HG03457 (cell line): ENCODE results near the gene FARSA.
"Not testable (repeated sequence)": the region's sequence is repeated elsewhere in the genome, so short reads cannot be mapped to it uniquely, and the experiment has no call there.

ENCODE experiments used
- ATAC-seq: cut with Tn5 transposase; IDR thresholded peaks from one replicate; pipeline ENCODE4 v1.9.1; 2021; ENCODE audit warnings: moderate number of reproducible peaks; ENCODE audit not compliant: unreplicated experiment

FARSA gene

DNA sequence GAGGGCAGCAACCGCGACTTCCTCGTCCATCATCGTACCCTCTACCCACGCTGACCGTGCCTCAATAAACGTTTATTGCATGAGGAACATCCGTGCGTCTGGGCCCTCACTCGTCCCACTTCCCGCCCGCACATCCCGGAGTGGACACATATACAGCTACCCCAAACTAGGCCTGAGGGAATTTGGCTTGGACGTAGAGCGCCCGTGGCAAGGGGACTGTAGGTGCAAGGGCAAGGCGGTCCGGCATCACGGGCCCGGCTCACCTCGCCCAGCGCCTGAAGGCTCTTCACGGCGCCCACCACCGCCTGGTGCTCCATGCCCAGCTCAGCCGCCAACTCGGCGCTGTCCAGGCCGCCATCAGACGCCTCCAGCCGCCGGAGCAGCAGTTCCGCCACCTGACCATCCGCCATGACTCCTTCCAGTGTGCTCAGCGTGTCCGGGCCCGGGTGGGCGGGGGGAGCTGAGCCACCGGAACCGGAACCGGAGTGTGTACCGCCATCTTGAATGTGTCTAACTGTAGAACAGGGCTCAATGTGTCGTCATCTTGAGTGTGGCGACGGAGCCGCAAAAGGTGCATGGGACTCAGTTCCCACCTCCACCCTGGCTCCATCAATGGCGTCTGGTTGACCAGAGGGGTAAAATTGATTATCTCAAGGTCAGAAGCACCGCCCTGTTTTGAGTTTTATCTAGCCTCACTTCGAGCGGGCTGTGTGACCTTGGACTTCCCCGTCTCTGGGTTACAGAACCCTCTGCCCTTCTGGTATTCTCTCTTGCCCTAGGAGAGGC is at the start of gene FARSA:
FARSA (minus strand) TSS at position 425 of the 786 bp plus-strand sequence; CDS start at position 410, 15 bp downstream.
- no peak for ATAC-seq

DNA sequence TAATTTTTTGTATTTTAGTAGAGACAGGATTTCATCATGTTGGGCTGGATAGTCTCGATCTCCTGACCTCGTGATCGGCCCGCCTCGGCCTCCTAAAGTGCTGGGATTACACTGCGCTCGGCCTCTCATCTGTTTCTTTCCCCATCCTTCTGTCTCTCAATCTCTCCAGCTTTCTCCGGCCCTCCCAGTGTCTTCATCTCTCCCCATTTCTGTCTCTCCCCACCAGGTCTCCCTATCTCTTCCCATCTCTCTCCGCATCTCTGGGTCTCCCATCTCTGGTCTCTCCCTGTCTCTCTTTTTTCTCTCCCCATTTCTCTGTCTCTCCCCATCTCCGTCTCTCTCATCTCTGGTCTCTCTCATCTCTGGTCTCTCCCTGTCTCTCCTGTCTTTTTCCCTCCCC is 49.6 kb upstream of the FARSA start:
- ATAC-seq: no peak

DNA sequence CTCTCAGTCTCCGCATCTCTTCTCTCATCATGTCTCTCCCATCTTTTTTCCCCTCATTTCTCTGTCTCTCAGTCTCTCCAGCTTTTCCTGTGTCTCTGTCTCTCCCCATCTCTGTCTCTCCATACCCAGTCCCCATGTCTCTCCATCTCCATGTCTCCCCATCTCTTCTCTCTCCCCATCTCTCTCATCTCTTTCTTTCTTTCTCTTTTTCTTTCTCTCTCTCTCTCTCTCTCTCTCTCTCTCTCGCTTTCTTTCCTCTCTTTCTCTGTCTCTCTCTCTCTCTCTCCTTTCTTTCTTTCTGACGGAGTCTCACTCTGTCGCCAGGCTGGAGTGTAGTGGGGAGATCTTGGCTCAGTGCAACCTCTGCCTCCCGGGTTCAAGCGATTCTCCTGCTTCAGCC is 49.1 kb upstream of the FARSA start:
- no peak for ATAC-seq

DNA sequence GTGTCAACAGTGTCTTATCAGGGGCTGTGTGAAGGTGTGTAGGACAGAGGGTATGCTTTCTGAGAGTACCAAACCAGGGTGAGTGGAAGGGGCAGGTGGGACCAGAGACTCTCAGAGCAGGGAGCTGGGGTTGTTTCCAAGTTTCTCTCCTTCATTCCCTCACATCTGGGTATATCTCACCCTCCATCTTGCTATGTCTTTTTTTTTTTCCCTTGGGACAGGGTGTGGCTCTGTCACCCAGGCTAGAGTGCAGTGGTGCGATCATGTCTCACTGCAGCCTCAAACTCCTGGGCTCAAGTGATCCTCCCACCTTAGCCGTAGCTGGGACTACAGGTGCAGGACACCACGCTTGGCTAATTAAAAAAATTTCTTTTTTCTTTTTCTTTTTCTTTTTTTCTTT is 46.5 kb upstream of the FARSA start:
- ATAC-seq: no peak

DNA sequence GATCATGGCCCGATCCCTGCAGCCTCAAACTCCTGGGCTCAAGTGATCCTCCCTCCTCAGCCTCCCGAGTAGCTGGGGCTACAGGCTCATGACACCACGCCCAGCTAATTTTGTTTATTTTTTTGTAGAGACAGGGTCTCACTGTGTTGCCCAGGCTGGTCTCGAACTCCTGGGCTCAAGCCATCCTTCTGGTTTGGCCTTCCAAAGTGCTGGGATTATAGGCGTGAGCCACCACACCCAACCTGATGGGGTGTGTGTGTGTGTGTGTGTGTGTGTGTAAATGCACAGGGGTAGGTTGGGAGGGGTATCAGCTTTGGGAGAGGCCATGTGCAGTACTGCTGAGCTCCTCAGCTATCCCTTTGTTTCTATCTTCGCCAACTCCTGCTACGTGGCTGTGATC is 42.6 kb upstream of the FARSA start:
- not testable (repeated sequence) for ATAC-seq

DNA sequence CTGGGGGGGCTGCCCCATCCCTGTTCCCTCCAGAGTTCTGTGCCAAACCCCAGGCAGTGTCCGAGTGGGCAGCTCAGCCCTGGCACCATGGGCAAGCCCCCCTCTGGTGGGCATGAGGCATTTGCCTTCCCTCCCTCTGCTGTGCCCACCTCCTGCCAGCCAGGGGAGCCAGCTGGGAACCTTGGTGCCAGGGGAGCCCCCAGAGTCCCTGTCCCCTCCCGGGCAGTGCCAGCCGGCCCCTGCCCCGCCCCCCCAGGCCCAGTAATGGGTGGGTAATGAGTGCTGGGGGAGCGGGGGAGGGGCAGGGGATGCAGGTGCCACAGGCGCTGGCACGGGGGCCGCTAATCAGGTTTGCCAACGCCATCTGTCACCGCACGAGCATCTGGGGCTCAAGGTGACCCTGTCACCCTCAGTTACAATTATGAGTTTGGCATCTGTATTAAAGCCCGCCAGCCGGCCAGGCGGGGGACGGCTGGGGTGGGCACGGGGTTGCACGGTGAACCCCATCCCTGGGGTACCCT is 41.8 kb upstream of the FARSA start:
- ATAC-seq: no peak

DNA sequence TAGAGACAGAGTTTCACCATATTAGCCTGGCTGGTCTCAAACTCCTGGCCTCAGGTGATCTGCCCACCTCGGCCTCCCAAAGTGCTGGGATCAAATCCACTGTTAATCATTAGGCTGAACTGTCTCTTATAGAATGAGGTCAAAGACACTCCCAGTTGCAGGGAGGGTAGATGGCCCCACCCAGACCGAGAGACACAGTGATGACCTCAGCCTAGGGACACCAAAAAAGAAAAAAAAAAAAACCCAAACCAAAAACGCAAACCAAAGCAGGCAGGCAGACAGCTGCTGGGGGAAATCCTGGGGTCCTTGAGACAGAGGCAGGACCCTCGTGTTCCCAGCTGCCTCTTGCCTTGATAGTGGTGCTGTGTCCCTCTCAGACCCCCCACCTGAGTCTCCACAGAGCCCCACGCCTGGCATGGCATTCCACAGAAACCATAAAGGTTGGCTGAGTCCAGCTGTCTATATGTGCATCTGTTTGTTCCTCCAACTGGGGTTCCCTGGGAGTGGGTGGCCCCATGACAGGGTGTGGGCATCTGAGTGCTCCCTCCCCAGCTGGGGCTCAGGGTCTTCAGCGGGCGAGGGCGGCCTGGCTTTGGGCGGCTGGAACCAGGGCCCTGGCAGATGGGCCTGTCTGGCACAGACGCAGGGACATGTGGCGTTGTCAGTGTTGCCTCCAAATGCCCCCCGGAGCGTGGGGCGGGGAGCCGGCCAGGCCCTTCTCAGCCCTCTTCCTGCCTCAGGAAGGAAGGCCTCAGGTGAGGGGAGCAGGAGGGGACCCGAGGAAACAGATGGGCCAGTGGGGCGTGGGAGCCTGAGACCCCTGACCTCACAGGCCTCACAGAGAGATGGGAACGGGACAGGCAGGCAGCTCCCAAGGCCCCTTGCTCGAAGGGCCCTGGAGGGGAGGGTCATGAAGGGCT is 41.0 kb upstream of the FARSA start:
- no peak for ATAC-seq

DNA sequence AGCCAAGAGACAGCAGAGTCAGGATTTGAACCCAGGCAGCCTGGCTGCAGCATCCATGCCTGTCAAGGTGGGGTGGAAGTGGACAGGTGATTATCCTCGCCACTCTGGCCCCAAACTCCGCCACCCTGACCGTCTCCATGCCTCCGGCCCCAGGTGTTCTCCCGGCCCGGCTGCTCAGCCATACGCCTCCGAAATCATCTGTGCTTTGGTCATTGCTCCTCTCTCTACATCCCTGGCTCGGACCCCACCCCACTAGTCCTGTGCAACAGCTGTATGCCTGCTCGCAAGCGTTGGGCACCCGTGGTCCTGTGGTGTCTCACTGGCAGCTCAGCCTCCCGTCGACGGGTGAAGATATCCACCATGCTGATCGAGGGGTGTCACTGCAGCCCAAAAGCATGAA is 39.7 kb upstream of the FARSA start:
- ATAC-seq: no peak

DNA sequence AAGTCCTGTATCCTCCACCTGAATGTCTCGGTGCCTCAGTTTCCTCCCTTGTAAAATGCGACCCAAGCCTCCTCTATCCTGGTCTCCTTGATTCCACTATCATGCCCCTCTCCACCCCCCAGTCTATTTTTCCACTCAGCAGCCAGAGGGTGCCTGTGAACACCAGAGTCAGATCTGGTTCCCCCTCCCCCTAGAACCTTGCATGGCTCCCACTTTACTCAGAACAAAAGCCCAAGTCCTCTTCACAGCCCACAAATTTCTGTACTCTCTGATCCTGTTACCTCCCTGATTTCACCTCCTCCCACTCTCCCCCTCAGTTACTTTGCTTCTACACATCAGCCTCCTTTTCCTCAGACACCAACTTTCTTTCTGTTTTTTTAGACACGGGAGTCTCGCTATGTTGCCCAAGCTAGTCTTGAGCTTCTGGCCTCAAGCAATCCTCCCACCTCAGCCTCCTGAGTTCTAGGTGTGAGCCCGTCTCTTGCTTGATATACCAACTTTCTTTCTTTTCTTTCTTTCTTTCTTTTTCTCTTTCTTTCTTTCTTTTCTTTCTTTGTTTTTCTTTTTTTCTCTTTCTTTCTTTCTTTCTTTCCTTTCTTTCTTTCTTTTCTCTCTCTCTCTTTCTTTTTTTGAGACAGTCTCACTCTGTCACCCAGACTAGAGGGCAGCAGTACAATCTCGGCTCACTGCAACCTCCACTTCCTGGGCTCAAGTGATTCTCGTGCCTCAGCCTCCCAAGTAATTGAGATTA is 36.7 kb upstream of the FARSA start:
- ATAC-seq: no peak

DNA sequence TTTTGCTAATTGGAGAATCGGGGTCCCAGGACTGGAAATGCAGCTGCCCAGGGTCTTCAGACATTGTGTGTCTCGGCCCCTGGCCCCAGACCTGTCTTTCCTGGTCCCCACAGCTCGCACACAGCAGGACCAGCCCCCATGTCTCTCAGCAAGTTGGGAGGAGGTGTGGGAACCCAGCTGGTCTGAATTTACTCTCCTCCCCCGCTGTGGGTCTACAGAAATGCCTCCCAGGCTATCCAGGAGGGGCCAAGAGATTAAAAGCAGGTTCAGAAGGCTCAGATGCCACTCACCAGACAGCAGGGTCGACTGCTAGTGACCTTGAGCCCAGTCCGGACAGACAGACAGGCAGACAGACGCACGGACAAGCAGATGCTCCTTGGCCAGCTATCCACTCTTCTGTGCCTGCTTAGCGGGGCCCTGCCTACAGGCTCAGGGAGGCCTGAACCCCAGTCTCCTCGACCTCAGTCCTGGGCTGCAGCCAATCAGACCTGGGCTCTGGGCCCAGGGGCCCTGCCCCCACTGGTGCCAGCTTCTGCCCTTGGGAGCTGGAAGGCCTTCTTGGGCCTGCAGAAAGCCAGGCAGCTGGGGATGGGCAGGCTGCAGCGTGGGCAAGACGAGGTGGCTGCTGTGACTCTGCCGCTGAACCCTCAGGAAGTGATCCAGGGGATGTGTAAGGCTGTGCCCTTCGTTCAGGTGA is 35.9 kb upstream of the FARSA start, which contains the start of gene DAND5:
DAND5 (plus strand) TSS at position 285 of the 697 bp plus-strand sequence; CDS start at position 370, 85 bp downstream.
- no peak for ATAC-seq

DNA sequence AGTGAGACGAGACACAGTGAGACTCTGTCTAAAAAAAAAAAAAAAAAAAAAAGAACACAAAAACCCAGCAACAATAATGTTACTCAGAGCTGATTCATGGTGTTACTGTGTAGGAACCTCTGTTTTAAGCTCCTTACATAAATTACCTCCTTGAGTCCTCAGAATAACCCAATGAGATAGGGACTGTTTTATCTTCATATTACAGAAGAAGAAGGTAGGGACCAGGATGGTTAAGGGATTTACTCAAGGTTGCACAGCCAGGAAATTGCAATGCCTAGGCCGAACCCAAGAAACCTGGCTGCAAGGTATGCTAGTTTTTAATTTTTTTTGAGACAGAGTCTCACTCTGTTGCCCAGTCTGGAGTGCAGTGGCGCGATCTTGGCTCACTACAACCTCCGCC is 34.4 kb upstream of the FARSA start:
- no peak for ATAC-seq

DNA sequence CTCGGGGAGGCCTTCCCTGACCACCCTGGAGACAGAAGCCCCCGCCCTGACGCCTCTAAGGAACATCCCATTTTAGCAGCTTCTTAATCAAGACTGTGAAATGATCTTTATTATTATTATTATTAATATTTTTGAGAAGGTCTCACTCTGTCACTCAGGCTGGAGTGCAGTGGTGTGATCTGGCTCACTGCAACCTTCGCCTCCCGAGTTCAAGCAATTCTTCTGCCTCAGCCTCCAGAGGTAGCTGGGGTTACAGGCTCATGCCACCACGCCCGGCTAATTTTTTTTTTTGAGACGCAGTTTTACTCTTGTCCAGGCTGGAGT is 32.3 kb upstream of the FARSA start:
- no peak for ATAC-seq

DNA sequence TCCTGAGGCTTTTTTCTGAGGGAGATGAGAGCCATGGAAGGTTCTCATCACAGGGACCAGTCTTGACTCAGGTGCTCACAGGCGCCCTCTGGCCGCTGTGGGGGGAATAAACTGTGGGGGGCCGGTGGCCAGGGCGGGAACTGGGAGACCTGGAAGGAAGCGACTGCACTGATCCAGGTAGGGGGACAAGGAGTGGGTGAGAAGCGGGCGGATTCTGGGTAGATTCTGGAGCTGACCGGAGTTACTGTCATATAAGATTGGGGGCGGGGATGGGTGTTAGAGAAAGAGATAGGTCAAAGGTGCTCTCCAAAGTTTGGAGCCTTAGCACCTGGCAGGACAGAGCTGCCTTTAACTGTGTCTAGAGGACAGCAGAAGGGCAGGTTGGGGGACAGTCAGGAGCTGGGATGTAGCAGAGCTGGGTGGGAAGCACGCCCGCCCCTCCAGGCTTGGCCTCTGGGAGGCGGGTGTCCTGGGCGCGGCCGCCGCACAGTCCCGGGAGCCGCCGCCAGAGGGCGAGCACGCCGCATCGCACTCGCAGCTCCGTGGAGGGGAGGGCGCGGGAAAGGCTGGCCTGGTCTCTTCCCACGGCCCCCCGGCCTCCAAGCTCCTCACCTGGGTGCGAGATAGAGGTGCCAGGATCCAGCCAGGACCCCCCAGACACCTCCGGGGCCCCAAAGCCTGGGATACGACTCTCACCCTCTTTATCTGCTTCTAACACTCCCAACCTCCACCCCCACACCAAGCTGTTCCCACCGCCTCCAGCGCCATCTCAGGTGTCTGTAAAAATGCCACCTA is 31.7 kb upstream of the FARSA start:
- ATAC-seq: no peak

DNA sequence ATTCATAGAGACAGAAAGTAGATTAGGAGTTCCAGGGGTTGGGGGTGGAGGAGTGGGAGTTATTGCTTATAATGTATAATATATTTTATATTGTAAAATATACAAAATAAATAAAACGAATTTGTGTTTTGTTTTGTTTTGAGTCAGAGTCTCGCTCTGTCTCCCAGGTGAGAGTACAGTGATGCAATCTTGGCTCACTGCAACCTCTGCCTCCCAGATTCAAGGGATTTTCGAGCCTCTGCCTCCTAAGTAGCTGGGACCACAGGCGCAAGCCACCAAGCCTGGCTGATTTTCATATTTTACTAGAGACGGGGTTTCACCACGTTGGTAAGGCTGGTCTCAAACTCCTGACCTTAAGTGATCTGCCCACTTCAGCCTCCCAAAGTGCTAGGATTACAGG is 26.0 kb upstream of the FARSA start:
- no peak for ATAC-seq

DNA sequence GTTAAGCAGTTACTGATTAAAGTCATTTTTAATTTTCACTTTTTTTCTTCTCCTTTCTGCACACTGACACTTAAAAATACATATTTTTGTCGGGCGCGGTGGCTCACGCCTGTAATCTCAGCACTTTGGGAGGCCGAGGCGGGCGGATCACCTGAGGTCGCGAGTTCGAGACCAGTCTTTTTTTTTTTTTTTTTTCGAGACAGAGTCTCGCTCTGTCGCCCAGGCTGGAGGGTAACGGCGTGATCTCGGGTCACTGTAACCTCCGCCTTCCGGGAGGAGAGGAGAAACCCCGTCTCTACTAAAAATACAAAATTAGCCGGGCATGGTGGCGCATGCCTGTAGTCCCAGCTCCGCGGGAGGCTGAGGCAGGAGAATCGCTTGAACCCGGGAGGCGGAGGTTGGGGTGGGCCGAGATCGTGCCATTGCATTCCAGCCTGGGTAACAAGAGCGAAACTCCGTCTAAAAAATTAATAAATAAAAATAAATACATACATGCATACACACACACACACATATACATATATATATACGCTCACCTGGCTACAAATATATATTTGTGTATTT is 24.0 kb upstream of the FARSA start:
- not testable (repeated sequence) for ATAC-seq

DNA sequence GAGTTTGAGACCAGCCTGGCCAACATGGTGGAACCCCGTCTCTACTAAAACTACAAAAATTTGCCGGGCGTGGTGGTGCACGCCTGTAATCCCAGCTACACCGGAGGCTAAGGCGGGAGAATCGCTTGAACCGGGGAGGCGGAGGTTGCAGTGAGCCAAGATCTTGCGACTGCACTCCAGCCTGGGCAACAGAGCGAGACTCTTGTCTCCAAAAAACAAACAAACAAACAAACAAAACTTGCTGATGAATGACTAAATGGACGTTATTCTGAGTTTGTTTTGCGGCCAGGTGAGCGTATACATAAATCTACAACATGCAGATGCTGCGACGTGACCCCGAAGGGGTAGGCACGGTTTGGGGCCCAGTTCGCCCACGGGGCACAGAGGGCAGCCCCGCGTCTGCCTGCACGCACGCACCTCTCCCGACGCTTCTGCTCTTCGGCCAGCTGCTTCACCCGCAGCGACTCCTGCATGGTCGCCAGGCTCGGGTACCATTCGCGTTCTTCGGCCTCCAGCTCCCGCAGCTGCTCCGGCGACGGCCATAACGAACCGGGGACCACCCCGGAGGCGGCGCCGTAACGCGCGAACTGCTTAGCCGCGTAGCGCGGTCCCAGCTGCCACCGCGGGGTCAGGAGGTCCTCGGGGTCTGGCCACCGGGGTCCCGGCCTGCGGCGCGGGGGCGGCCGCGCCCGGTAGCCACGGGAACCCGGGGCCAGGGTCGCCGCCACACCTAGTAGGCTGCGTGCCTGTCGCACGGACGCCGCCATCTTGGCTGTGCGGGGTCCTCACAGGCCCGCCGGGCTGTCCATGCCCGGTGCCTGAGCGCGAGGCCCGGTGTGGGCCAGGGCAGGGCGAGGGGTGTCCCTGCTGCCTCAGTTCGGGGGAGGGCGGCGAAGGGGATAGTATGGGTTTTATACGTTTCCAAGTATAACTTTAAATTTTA is 23.2 kb upstream of the FARSA start, which contains the start of gene GADD45GIP1:
GADD45GIP1 (minus strand) TSS at position 778 of the 943 bp plus-strand sequence; CDS start at position 767, 11 bp downstream.
- ATAC-seq: no peak

DNA sequence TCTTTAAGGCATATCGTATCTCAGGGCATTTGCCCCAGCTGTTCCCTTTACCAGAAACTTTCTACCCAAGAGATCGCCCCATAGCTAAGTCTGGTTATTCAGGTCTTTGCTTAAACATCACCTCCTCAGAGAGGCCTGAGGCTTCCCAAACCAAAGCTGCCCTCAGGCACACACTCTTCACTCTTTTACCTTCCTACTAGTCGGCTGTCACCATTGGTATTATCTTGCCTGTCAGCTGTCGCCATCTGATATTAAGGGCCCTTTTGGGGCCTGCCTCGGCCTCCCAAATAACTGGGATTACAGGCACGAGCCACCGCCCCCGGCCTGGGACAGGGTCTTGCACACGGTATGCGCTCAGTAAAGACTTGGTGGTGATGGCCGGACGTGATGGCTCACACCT is 22.5 kb upstream of the FARSA start:
- ATAC-seq: no peak

DNA sequence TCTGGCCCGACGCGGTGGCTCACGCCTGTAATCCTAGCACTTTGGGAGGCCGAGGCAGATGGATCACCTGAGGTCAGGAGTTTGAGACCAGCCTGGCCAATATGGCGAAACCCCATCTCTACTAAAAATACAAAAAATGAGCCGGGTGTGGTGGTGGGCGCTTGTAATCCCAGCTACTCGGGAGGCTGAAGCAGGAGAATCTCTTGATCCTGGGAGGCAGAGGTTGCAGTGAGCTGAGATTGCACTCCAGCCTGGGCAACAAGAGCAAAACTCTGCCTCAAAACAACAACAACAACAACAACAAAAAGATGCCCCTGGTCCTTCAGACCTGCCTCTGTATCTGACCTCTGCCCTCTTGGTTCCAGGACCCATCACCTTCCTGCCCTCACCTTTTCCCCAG is 22.1 kb upstream of the FARSA start:
- ATAC-seq: not testable (repeated sequence)
